Activated naive CD8-positive, alpha-beta T cell (primary cell): Measurements from ENCODE around the gene MYOC.
"Not testable (repeated sequence)": the region's sequence is repeated elsewhere in the genome, so short reads cannot be mapped to it uniquely, and the experiment has no call there.

Source experiments
- H3K27ac Mint-ChIP-seq: one replicate; pipeline ENCODE4 v1.8.0; 2021; ENCODE audit warnings: mixed read lengths
- H3K27me3 Mint-ChIP-seq: one replicate; pipeline ENCODE4 v1.8.0; 2021; ENCODE audit warnings: mixed read lengths
- H3K36me3 Mint-ChIP-seq: one replicate; pipeline ENCODE4 v1.8.0; 2021; ENCODE audit warnings: mixed read lengths
- H3K4me1 Mint-ChIP-seq: one replicate; pipeline ENCODE4 v1.8.0; 2021; ENCODE audit warnings: low read depth, mixed read lengths
- H3K4me3 Mint-ChIP-seq: one replicate; pipeline ENCODE4 v1.8.0; 2021; ENCODE audit warnings: mild to moderate bottlenecking, mixed read lengths
- H3K9me3 Mint-ChIP-seq: one replicate; pipeline ENCODE4 v1.8.0; 2021; ENCODE audit warnings: low read depth, mixed read lengths

MYOC gene

GRCh38 chr1:171600310-171600709 is 52.2 kb downstream of the MYOC start:
- H3K27me3 Mint-ChIP-seq, H3K27ac Mint-ChIP-seq, H3K9me3 Mint-ChIP-seq, H3K4me3 Mint-ChIP-seq, H3K4me1 Mint-ChIP-seq, H3K36me3 Mint-ChIP-seq: not testable (repeated sequence)

- no peak overlapping the region for H3K4me3 Mint-ChIP-seq
Measured at GRCh38 chr1:171597203-171597602, 55.3 kb downstream of the MYOC start.

GRCh38 chr1:171596705-171597104 is 55.8 kb downstream of the MYOC start:
- Mint-ChIP-seq H3K9me3 (no peaks in the 10 kb centered on the region), H3K4me1 (peaks cover 6% of the 10 kb centered on the region), H3K36me3 (peaks cover 11% of the 10 kb centered on the region), H3K27ac (peak overlapping the region; percentile 81), H3K4me3 (no peak overlapping the region), H3K27me3 (no peaks in the 10 kb centered on the region)

More at GRCh38 chr1:171597203-171597602, 55.3 kb downstream of the MYOC start:
- peaks cover 6% of the 10 kb centered on the region for H3K4me1 Mint-ChIP-seq
- H3K36me3 Mint-ChIP-seq, result peaks cover 10% of the 10 kb centered on the region
- H3K27ac Mint-ChIP-seq, result peak overlapping the region; percentile 34
- no peaks in the 10 kb centered on the region for H3K9me3 Mint-ChIP-seq
- no peaks in the 10 kb centered on the region for H3K27me3 Mint-ChIP-seq

GRCh38 chr1:171596119-171596518 is 56.4 kb downstream of the MYOC start:
- Mint-ChIP-seq H3K4me1 (peaks cover 4% of the 10 kb centered on the region), H3K27me3 (no peaks in the 10 kb centered on the region), H3K27ac (peak overlapping the region; percentile 10), H3K4me3 (no peak overlapping the region), H3K36me3 (peaks cover 11% of the 10 kb centered on the region), H3K9me3 (no peaks in the 10 kb centered on the region)

GRCh38 chr1:171595324-171595723 is 57.2 kb downstream of the MYOC start:
- no peaks in the 10 kb centered on the region for H3K9me3 Mint-ChIP-seq
- H3K27me3 Mint-ChIP-seq, result no peaks in the 10 kb centered on the region
- peaks cover 11% of the 10 kb centered on the region for H3K36me3 Mint-ChIP-seq
- no peak overlapping the region for H3K4me3 Mint-ChIP-seq
- H3K4me1 Mint-ChIP-seq, result peaks cover 4% of the 10 kb centered on the region
- H3K27ac Mint-ChIP-seq, result peak overlapping the region; percentile 66

- H3K36me3 Mint-ChIP-seq, result peaks cover 18% of the 10 kb centered on the region
- no peak overlapping the region for H3K4me3 Mint-ChIP-seq
- H3K27me3 Mint-ChIP-seq, result no peaks in the 10 kb centered on the region
- no peaks in the 10 kb centered on the region for H3K9me3 Mint-ChIP-seq
- H3K27ac Mint-ChIP-seq, result peak overlapping the region; percentile 77
- H3K4me1 Mint-ChIP-seq, result peaks cover 14% of the 10 kb centered on the region
Measured at GRCh38 chr1:171590022-171590421, 62.5 kb downstream of the MYOC start.

- peaks cover 16% of the 10 kb centered on the region for H3K4me1 Mint-ChIP-seq
- no peaks in the 10 kb centered on the region for H3K27me3 Mint-ChIP-seq
- no peaks in the 10 kb centered on the region for H3K9me3 Mint-ChIP-seq
- H3K4me3 Mint-ChIP-seq, result no peak overlapping the region
- H3K36me3 Mint-ChIP-seq, result peaks cover 18% of the 10 kb centered on the region
- H3K27ac Mint-ChIP-seq, result no peak overlapping the region
Measured at GRCh38 chr1:171588230-171588629, 64.3 kb downstream of the MYOC start.

- Mint-ChIP-seq H3K27me3 (no peaks in the 10 kb centered on the region), H3K9me3 (no peaks in the 10 kb centered on the region), H3K36me3 (peaks cover 15% of the 10 kb centered on the region), H3K4me1 (peaks cover 29% of the 10 kb centered on the region), H3K27ac (no peak overlapping the region), H3K4me3 (no peak overlapping the region)
Measured at GRCh38 chr1:171585715-171586114, 66.8 kb downstream of the MYOC start.
